Measurements from ENCODE around the gene PBX3. TPM values are rescaled to one million over a fixed set of nuclear protein-coding genes. Genes with fewer than 3 reads are reported as not detected.

Gene PBX3
- total RNA-seq, 1 experiment from 2014 or later = 46.0 TPM

- no peaks in the 10 kb centered on the region for H3K9me3 ChIP-seq (ENCODE audit: control insufficient read depth, low read depth, low read length)
- no peak overlapping the region for H2BK20ac ChIP-seq (ENCODE audit: low read depth, low read length, poor library complexity, severe bottlenecking)
- no peak overlapping the region for H3K4ac ChIP-seq (ENCODE audit: low read depth, low read length)
- no peak overlapping the region for H2BK15ac ChIP-seq (ENCODE audit: low read depth, low read length)
- H3K27me3 ChIP-seq (ENCODE audit: insufficient read depth, low read length) = no peaks in the 10 kb centered on the region
- H3K4me1 ChIP-seq (ENCODE audit: insufficient read depth, low read length) = no peaks in the 10 kb centered on the region
- H3K14ac ChIP-seq (ENCODE audit: insufficient read depth, low read length) = no peak overlapping the region
- no peak overlapping the region for H2BK120ac ChIP-seq (ENCODE audit: low read depth, low read length, poor library complexity, severe bottlenecking)
- H3K79me2 ChIP-seq (ENCODE audit: insufficient read depth, low read length) = no peaks in the 10 kb centered on the region
- no peaks in the 10 kb centered on the region for H4K20me1 ChIP-seq (ENCODE audit: control insufficient read depth, insufficient read depth, insufficient read length)
- no peak overlapping the region for H4K91ac ChIP-seq (ENCODE audit: insufficient read length, low read depth, low read length)
- H3K27me3 Mint-ChIP-seq (ENCODE audit: low read depth) = no peaks in the 10 kb centered on the region
- H3K27ac ChIP-seq (ENCODE audit: insufficient read length, low read depth, low read length) = no peak overlapping the region
- H2BK5ac ChIP-seq (ENCODE audit: insufficient read length, low read length) = no peak overlapping the region
- H4K5ac ChIP-seq (ENCODE audit: insufficient read length, low read depth, low read length) = no peak overlapping the region
- H3K4me3 Mint-ChIP-seq = no peak overlapping the region
- H3K27ac Mint-ChIP-seq = peak overlapping the region in 1 of 3 experiments; percentile 89; a peak in 1 of 7 replicates
- no peak overlapping the region for H3K18ac ChIP-seq (ENCODE audit: insufficient read length, low read depth, low read length)
- no peaks in the 10 kb centered on the region for H3K36me3 Mint-ChIP-seq (ENCODE audit: insufficient read depth in 1 of 3, low read depth in 3 of 3)
- no peak for TF ChIP-seq CTCF (conservative IDR thresholded peaks at IDR 0.05)
- H3K4me1 Mint-ChIP-seq = peaks cover 4 to 18% of the 10 kb centered on the region in 2 experiments; a peak in 3 of 4 replicates
- H2AFZ ChIP-seq (ENCODE audit: low read length) = no peak overlapping the region
- no peak overlapping the region for H3T11ph ChIP-seq (ENCODE audit: low read length)
- H2AK5ac ChIP-seq (ENCODE audit: insufficient read length, low read length) = no peak overlapping the region
- H3K79me1 ChIP-seq (ENCODE audit: insufficient read depth, low read depth, low read length, poor library complexity, severe bottlenecking) = no peaks in the 10 kb centered on the region
- H4K8ac ChIP-seq (replicated peaks; ENCODE audit: insufficient read length, low read depth, low read length) = no peak overlapping the region
- no peak overlapping the region for H3K23ac ChIP-seq (ENCODE audit: insufficient read length, low read depth, low read length)
- H3K4me2 ChIP-seq (ENCODE audit: insufficient read depth, insufficient read length, low read length) = no peak overlapping the region
- DNase-seq = no peak
- no peaks in the 10 kb centered on the region for H3K23me2 ChIP-seq (ENCODE audit: insufficient read length, low read depth, low read length, poor library complexity, severe bottlenecking)
- no peak overlapping the region for H3K9ac ChIP-seq (ENCODE audit: extremely low read depth, insufficient read length, low read length)
- H3K56ac ChIP-seq (ENCODE audit: insufficient read length, low read depth, low read length) = no peak overlapping the region
- no peaks in the 10 kb centered on the region; a peak in 1 of 5 replicates for H3K9me3 Mint-ChIP-seq
- H2BK12ac ChIP-seq (ENCODE audit: insufficient read length, low read depth, low read length) = no peak overlapping the region
- no CpG with 5 or more reads among the region's 10 CpGs for WGBS (ENCODE audit: extremely low coverage, insufficient read length, low lambda C conversion rate)
Observed at GRCh38 chr9:125995706-125996105, 248.5 kb downstream of the PBX3 start.
